HL-60/S4 treated with retinoic acid at 250 ng/mL for 4 days and 3 days (cell line): ENCODE measurements around the gene ABL1.

Source experiments
- in situ Hi-C: fragments of 300-500 bp; cut with MboI; formaldehyde crosslinking; loops from 2 replicates; pipeline ENCODE4 v1.7.0; 2022; ENCODE audit warnings: low sequenced_read_pairs

Gene ABL1

DNA sequence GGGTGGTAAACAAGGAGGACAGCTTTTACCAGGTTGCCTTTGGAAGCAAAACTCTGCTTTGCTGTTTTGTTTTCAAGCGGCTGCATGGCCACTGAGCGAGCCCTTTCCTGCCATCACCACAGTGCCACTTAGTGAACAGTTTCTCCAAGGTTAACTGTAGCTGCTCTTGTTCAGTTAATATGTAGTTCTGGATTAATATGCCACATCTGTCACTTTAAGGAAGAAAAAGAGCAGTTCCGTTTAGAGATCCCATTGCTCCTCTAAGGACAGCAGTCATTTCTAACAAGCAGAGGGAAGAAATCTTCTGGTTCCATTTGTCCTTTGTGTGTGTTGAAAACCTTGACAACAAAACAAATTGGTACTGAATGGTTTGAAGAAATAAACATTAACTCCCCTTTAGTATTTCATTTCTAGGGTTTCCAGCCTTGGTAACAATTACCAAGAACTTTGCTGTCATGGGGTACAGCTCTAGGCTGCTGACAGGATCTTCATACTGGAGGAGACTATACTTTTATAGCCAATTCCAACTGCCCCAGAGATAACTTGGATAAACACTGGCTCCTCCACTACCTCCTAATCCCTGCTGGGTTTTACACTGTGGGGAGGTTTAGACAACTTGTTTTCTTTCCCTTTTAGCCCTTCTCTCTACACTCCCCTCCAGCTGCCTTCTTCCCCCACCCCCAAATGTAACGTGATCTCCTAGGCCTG is 10.3 kb upstream of the ABL1 start:
- in situ Hi-C loops, result loop anchor here (25.0 kb wide), 1 partner anchor 88 kb away; no protein-coding TSS in a partner anchor

DNA sequence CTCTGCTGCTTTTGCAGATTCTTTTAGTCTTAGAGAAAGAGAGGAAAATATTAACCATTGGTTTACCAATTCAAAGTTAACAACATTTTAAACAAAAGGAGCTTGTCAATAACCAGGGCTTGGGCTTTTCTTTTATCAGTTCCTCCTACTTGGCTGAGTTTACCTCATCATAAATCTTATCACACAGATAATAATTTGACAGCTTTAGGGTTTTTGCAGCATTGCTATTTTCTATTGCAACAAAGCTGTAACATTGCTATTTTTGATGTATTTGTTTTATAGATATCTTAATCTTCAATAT is 9.8 kb upstream of the ABL1 start:
- in situ Hi-C loops, result no loop called here

DNA sequence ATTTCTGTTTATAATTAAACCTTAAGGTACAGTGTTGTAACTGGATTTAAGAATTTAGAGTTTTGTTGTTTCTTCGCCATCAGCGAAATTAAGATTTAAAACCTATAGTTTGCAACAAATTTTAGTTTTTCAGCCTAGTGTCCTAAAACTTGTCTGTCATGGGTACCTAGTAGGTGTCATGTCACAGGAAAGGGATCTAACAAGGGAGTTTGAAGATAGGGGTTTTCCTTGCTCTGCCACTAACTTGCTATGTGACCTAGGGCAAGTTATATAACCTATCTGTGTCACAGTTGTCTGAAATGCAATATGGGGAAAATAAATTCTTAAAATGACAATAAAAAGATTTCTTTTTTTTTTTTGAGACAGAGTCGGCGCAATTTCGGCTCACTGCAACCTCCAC is 9.2 kb upstream of the ABL1 start:
- in situ Hi-C loops, result no loop called here

DNA sequence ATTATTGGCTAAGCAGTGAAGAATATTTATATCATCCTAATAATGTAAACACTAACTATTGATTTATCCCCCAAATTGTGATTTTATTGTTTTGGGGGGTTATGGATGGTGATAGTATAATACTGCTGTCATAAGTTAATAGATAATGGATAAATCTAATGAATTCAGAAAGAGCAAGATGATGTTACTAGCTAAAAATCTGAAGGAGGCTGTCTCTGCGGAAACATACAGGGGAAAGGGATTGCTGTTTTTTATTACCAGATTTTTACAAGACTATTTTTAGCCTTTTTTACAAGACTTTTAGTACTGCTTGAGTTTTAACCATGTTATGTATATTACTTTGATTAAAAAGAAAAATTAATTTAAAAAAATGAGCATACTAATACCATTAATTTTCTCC is 5.3 kb upstream of the ABL1 start:
- in situ Hi-C loops, result no loop called here

DNA sequence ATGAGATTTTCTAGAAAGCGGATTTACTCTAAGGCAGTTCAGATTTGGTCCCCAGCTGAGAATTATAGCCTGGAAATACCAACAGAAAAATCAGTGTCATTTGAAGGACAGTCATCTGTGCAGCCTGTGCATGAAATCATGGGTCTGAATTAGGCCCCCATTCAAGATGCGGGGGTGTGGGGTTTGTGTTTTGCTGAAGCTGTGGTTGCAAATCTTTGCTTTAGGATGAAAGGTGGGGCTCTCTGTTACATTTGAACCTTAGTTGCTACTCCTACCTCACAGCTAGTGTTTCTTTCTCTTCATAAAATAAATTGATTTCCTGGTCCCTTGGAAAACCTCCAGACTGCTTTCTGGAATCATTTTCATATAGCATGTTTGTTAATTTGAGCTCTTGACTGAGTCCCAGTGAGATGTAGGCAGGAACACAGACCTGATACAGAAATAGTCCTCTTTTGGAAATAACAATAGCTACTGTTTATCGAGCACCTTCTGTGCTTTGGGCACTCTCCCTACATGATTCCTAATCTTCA is 4.8 kb upstream of the ABL1 start:
- in situ Hi-C loops, result no loop called here

DNA sequence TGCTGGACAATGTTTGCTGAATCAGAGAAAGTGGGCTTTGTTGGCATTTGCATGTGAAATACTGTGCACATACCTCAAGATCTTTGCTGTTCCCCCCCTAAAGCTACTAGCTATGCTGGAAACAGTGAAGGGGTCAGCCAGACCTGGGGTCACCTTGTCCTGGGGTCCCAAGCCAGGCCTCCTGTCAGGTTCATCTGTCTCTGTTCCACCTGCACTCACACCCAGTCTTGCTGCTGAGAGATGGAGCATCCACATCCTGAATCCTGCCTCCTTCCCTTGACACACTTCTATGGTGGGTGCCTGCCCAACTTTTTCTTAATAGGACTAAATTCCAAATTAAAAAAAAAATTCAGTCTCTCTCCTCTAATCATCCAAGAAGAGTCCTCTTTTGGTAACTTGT is 4.0 kb upstream of the ABL1 start:
- in situ Hi-C loops, result no loop called here

DNA sequence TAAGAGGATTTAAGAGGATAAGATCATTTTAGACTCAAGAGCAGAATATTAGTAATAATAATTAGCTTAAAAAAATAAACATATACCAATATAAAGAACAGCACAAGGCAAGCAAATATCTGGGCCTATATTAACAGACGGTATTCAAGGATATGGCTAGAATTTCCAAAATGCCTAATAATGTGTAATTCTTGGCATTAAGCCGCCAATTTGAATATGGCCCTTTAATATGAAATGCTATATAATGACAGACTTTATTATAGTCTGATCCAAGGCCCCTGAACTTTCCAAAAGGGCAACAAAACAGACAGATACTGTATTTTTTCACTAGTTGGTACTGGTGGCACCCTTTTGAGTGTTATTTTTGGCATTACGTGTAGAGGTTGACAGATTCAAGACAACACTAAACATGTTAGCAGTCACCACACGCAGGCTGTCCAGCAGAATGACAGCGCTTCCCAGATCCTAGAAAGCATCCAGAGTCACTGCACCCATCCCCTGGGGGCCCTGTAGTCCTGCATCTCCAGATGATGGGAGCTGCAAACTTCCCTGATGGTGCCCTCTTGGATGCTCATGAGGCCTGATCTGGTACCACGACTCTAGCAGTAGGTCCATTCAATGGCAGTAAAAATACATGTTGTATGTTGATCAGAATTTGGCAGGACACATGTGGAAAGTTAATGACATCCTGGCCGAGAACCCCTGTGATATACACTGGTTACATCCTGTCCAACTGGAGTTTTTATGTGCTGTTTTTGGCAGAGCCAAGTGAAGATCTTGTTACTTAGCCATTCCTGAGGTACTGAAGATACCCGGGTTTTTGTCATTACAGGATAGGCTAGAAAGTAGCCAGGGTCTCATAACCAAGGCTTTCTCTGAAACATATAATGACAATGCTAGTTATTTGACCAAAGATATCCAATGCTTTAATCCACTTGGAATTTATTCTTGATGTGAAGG is 1.7 kb upstream of the ABL1 start:
- in situ Hi-C loops, result no loop called here

DNA sequence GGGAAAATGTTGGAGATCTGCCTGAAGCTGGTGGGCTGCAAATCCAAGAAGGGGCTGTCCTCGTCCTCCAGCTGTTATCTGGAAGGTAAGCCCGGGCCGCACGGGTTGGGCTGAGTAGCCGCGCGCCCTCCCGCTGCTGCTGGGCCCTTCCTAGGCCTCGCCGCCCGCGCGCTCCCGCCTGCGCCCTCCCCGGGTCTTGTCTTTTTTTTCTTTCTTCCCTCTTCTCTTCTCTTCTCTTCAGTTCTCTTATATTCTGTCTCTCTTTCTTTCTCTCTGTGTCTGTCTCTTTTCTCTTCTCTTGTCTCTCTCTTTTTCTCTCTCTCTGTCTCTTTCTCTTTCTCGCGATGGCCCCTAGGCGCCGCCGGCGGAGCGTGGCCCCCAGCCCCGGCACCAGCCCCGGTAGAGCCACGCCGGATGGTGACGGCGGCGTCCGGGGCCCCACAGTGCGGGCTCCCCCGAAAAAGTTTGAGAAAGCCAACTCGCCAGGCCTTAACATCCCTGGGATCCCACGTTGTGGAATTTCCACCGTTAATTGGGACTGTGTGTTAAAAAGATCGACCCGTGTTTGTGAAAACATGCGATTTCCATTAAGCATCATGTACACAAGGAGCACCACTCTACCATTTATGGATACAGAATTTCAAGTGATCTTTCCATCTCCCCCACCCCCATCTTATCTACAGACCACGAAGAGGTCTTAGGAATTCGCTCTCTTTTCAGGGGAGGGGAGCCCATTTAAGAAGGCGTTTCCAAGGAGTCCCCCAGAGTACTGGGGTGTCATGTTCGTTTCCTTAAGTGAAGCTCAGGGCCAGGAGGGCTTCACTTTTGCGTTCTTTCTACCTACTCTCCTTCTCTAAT is 616 bp downstream of the ABL1 start:
- in situ Hi-C loops, result no loop called here

DNA sequence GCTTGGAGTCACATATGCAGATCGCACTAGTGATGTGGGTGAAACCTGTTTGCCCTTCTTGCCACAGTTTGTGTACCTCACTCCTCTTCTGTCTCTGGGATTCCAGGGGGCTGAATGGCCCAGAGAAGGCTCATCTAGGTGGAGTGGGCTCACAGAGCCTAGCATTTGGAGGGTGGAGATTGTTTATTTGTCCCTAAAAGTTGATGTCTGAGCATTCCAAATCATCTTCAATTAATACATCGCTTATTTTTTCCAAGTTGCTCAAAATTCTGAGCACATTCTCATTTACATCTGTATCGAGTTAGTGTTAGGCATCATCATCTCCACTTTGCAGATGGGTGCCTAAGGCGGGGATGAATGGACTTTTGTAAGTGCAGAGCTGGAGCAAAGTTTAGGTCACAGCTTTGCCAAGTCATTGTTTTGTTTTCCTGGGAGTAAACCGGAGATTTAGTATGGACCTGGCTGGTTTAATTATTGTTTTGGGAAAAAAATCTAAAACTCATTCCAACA is 2.0 kb downstream of the ABL1 start:
- in situ Hi-C loops, result no loop called here

DNA sequence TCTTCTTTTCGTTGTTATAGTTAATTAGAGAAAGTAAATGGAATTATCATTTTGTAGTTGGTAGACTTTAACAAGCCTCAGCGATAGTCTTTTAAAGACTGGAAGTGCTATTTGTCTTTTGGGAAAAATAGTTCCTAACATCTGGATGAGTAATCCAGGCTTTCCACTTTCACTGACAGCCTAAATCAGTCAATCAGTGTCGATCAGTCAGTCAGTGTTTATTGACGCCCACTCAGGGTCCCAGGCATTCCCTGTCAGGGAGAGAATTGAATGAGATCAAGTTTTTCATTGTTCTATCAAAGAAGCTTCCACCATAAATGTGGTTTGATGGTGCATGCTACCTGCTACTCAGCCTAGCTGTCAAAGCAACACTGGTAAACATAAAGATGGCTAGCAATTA is 2.6 kb downstream of the ABL1 start:
- in situ Hi-C loops, result no loop called here

DNA sequence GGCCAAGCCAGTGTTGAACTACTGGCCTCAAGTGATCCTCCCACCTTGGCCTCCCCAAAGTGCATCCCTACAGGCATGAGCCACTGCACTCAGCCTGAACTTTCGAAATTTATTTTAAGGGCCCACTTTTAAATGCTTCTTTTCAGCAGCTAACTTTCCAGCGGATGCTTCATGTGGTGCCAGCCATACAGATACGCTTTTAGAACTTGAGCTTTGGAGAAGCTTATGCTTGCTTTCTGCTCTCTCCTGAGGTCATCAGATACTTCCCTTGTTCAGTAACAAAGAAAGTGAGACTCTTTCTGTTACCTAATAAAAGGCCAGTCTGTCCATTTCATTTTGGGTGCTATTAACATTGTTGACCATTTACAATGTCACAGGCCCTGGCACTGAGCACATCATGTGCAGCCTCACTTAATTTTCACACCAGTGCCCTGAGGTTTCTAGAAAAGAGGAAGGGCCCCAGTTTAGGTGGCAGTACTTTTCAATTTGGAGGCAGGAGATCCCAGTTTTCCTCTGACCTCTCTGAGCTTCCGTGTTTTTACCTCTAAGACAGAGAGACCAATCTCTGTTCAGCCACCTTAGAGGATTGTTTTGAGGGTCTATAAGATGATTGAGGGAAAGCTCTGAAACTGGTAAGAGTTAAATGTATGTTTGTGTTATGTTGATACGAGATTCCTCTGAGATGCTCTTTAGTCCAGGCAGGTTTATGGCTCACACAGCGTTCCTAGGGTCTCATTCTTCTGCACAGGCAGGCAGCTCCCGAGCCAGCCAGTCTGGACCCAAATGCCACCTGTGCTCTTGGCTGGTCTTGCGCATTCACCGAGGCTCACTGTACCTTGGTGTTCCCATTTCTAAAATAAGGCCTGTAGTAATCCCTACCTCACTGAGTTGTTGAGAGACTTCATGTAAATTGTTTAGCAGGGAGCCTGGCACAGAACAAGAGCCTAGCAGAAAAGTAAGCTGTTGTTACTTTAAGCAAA is 4.4 kb downstream of the ABL1 start:
- in situ Hi-C loops, result no loop called here

DNA sequence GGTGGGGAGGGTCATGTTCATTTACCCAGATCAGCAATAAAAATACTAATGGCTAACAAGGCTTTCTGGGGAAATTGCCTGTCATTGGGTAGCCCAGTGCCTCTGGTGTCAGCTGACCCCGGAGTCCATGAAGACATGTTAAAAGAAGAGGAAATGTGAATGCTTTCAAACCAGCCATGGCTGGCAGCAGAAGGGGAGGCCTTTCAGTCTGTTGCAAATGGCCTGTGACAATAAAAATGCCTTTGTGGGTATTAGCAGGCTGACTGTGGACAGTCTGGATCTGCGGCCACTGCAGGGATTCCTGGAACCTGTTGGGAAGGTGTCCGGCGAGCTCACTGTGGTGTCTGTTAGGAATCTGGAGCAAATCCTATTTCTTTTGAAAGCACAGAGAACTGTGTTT is 7.5 kb downstream of the ABL1 start:
- in situ Hi-C loops, result no loop called here

DNA sequence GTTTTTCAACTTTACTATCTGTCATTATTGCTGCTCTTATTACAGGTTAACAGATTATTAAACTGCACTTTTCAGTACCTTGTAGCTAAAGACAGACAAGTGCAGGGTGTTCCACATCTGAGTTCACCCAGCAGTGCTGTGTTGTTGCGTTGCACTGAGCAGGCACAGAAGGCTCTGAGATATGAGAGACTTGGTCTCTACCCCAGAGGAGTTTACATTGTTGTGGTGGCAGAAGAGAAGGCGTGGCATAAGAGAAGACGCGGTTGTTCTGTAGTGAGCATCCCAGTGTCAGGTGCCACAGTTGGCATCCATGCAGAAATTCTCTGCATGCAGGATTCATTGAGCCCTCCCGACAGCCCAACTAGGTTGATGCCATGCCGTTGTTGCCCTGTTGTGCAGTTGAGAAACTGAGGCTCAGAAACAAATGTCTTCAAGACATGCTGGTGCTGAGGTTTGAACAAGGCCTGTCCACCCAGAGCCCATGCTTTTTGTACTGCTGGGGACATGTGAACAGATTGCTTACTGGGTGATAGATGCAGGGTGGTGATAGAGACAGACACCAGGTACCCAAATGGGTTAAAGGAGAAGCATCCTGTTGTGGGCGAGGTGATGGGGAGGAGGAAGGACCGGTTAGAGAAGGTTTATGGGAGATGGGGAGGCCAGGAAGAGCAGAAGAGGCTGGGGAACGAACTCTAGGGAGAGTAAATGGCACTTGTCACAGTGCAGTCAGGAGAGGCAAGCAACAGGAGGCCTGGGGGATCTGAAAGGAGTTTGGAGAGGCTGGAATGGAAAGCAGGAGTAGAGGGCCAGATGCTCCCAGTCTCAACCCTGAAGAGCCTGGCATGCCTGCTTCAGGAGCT is 8.2 kb downstream of the ABL1 start:
- in situ Hi-C loops, result no loop called here

DNA sequence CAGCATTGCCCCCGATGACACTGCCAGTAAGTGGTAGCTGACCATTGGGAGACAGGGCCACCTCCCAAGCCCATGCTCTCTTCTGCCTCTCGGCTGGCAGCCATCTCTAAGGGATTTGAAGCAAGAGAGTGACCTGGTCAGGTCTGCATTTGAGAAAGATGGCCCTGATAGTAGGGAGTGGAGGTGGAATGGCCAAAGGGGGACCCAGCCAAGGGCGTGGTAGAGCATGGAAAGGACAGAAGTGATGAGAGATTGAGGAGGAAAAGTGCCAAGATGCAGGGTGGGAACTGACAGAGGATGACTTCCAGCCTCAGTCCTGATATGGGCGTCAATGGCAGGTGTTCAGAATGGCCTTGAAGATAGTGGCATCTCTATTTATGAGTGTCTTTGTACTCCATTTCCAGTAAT is 9.0 kb downstream of the ABL1 start:
- in situ Hi-C loops, result no loop called here

DNA sequence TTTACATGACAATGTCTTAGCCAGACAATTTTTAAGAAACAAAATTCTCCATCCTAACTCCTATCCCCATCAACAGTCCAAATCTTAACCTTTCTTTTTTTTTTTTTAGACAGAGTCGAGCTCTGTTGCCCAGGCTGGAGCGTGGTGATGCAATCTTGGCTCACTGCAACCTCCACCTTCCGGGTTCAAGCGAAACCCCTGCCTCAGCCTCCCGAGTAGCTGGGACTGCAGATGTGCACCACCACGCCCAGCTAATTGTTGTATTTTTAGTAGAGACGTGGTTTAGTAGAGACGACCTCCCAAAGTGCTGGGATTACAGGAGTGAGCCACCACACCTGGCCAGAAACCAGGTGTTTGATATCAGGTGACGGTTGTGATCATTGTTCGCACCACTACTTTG is 10.2 kb downstream of the ABL1 start:
- in situ Hi-C loops, result no loop called here

DNA sequence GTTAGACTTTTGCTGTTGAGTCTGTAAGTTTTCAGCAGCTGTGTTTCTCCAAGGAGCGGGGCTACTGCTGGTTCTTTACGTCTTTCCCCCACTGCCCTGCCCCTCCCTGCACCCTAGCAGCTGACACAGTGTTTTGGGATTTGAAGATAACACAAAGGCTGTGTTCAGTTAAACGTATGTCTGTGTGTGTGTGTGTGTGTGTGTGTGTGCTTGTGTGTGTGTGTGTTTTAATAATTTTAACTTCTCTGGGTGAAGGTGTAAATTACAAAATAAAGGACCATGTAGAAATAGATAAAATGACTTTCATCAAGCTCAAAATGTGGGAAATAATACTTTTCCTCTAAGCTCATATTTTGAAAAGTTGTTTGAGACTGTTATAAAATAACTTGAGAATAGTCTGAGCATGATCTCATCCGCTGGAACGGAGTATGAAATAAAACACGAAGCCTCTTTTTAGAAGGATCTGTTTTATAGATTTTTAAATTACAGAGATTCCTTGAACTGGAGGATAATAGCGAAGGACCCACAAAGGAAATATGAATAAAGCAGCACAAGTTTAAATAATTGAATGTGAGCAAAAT is 10.9 kb downstream of the ABL1 start:
- in situ Hi-C loops, result no loop called here

DNA sequence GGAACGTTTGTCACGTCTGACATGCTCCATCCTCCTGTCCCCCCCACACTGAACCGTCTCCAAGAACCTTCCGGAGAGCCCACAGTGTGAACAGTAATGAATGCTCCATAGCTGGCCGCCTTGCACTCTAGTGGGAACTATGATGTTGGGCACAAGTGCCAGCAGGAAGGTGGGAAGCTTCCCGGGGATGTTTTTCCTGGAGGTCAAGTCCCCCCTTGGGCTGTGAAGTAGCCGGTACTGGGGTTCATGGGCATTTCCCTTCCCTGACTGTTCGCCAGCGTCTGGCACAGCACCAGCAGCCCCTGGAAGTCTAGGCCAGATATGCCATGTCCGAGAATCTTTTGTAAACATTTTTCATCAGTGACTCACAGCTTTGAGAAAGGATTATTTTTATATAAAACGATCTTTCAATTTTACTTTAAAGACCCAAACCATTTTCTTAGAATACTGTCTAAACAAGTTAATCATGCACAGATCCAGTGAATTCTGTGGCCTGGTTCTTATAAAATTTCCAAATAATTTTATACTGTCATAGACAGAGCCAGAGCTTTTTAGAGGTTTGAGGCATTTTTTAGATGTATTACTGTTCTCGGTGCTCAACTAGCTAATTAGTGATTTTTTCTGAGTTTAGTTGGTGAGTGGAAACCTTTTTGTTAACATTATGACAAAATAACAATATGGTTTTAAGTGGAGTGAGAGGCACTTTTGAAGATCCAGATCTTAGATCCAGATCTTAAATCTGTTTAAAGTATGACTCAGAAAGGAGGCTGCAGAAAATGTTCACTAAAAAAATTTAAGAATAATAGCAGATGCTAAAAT is 11.6 kb downstream of the ABL1 start:
- in situ Hi-C loops, result no loop called here
